GM18868 (cell line): ENCODE results near the gene RHOB.
"Not testable (repeated sequence)": the region's sequence is repeated elsewhere in the genome, so short reads cannot be mapped to it uniquely, and the experiment has no call there.

Experiments used
- ATAC-seq: cut with Tn5 transposase; IDR thresholded peaks from one replicate; pipeline ENCODE4 v1.9.1; 2021; ENCODE audit warnings: mild to moderate bottlenecking, moderate library complexity; ENCODE audit not compliant: unreplicated experiment

Gene RHOB

GRCh38 chr2:20422402-20423271, 24.2 kb upstream of the RHOB start:
- no peak for ATAC-seq

GRCh38 chr2:20423359-20423758, 23.5 kb upstream of the RHOB start:
- ATAC-seq = no peak

- ATAC-seq = no peak
Measured at GRCh38 chr2:20423847-20424246, 23.0 kb upstream of the RHOB start.

- no peak for ATAC-seq
Measured at GRCh38 chr2:20424300-20425290, 22.3 kb upstream of the RHOB start.

- ATAC-seq = peak; percentile 48
Measured at GRCh38 chr2:20425371-20425881, 21.4 kb upstream of the RHOB start.

- ATAC-seq = no peak
Measured at GRCh38 chr2:20425884-20426283, 21.0 kb upstream of the RHOB start.

- ATAC-seq = no peak
Measured at GRCh38 chr2:20427931-20428526, 18.8 kb upstream of the RHOB start.

GRCh38 chr2:20428717-20429490, 18.0 kb upstream of the RHOB start:
- no peak for ATAC-seq

- ATAC-seq = peak; percentile 68
Measured at GRCh38 chr2:20429528-20429927, 17.3 kb upstream of the RHOB start.

- ATAC-seq = no peak
Measured at GRCh38 chr2:20430035-20430434, 16.8 kb upstream of the RHOB start.

GRCh38 chr2:20430461-20431300, 16.2 kb upstream of the RHOB start:
- peak; percentile 50 for ATAC-seq

- ATAC-seq = no peak
Measured at GRCh38 chr2:20431301-20431698, 15.6 kb upstream of the RHOB start.

GRCh38 chr2:20431772-20432171, 15.1 kb upstream of the RHOB start:
- ATAC-seq = no peak

- ATAC-seq = no peak
Measured at GRCh38 chr2:20432714-20433113, 14.2 kb upstream of the RHOB start.

- no peak for ATAC-seq
Measured at GRCh38 chr2:20433249-20433648, 13.6 kb upstream of the RHOB start.

- ATAC-seq = no peak
Measured at GRCh38 chr2:20433946-20434553, 12.8 kb upstream of the RHOB start.

GRCh38 chr2:20434588-20435294, 12.1 kb upstream of the RHOB start:
- no peak for ATAC-seq

GRCh38 chr2:20435456-20435855, 11.4 kb upstream of the RHOB start:
- not testable (repeated sequence) for ATAC-seq
